Measurements from ENCODE around the gene CELF2.

The CELF2 gene

GRCh38 chr10:11007476-11008020 is 10.1 kb upstream of the CELF2 start:
- Histone ChIP-seq H3K4me3 (ENCODE audit: low read depth, low read length) (no peak overlapping the region), H3K9me3 (no peaks in the 10 kb centered on the region), H3K4me1 (no peaks in the 10 kb centered on the region), H3K36me3 (no peaks in the 10 kb centered on the region), H3K27me3 (no peaks in the 10 kb centered on the region)
- no peak for DNase-seq
- no peak for TF ChIP-seq CTCF (IDR thresholded peaks at IDR 0.05; ENCODE audit: low read depth, low read length)

- no peak for DNase-seq
- H3K9me3 ChIP-seq = no peaks in the 10 kb centered on the region
- H3K4me3 ChIP-seq (ENCODE audit: low read depth, low read length) = no peak overlapping the region
- no peaks in the 10 kb centered on the region for H3K36me3 ChIP-seq
- no peak for TF ChIP-seq CTCF (IDR thresholded peaks at IDR 0.05; ENCODE audit: low read depth, low read length)
- no peaks in the 10 kb centered on the region for H3K27me3 ChIP-seq
- H3K4me1 ChIP-seq = no peaks in the 10 kb centered on the region
Measured at GRCh38 chr10:11009471-11010308, 8.0 kb upstream of the CELF2 start.

- Histone ChIP-seq H3K4me3 (ENCODE audit: low read depth, low read length) (no peak overlapping the region), H3K27me3 (no peaks in the 10 kb centered on the region), H3K9me3 (no peaks in the 10 kb centered on the region), H3K36me3 (no peaks in the 10 kb centered on the region), H3K4me1 (no peaks in the 10 kb centered on the region)
- no peak for DNase-seq
- TF ChIP-seq CTCF (IDR thresholded peaks at IDR 0.05; ENCODE audit: low read depth, low read length) = no peak
Measured at GRCh38 chr10:11010582-11010981, 7.1 kb upstream of the CELF2 start.

GRCh38 chr10:11011436-11011835 is 6.2 kb upstream of the CELF2 start:
- Histone ChIP-seq H3K36me3 (no peaks in the 10 kb centered on the region), H3K27me3 (peaks cover 4% of the 10 kb centered on the region; the same call in 1 of the 2 replicates)
- no peak for DNase-seq

GRCh38 chr10:11011984-11012383 is 5.7 kb upstream of the CELF2 start:
- Histone ChIP-seq H3K9me3 (no peaks in the 10 kb centered on the region), H3K27me3 (peaks cover 9% of the 10 kb centered on the region), H3K36me3 (no peaks in the 10 kb centered on the region), H3K4me3 (ENCODE audit: low read depth, low read length) (no peak overlapping the region), H3K4me1 (no peaks in the 10 kb centered on the region)
- TF ChIP-seq CTCF (IDR thresholded peaks at IDR 0.05; ENCODE audit: low read depth, low read length) = no peak
- DNase-seq = no peak

More at GRCh38 chr10:11011436-11011835, 6.2 kb upstream of the CELF2 start:
- H3K9me3 ChIP-seq = no peaks in the 10 kb centered on the region
- H3K4me3 ChIP-seq (ENCODE audit: low read depth, low read length) = no peak overlapping the region
- no peak for TF ChIP-seq CTCF (IDR thresholded peaks at IDR 0.05; ENCODE audit: low read depth, low read length)
- no peaks in the 10 kb centered on the region for H3K4me1 ChIP-seq

All from BE2C (cell line).